RWPE1 (cell line): ENCODE results near the gene NEK2.
"Not testable (repeated sequence)": the region's sequence is repeated elsewhere in the genome, so short reads cannot be mapped to it uniquely, and the experiment has no call there.

Source experiments
- CTCF ChIA-PET: fragments of 350-600 bp; sonication (Branson Sonifier 250); formaldehyde crosslinking; extraction: SDS; loops from one replicate; lab custom pipeline; 2021; lab: Yijun Ruan, JAX
- POLR2A ChIA-PET: fragments of 400-600 bp; formaldehyde crosslinking; extraction: SDS; loops from one replicate; lab custom pipeline; 2020; ENCODE audit warnings: antibody characterized with exemption; ENCODE audit not compliant: low non-redundant PET; lab: Yijun Ruan, JAX
- DNase-seq: peaks from one replicate; pipeline ENCODE4 v3.0.0; 2012; ENCODE audit warnings: low spot score
- H3K27ac ChIP-seq: fragments of 450-650 bp; 2 replicates; pipeline ENCODE4 v1.5.1; 2017
- CTCF ChIP-seq: fragments of 450-650 bp; conservative IDR thresholded peaks from 2 replicates; pipeline ENCODE4 v1.5.1; 2017; ENCODE audit warnings: low read depth, mild to moderate bottlenecking

The NEK2 gene

GRCh38 chr1:211675230-211676105 is at the start of gene NEK2:
NEK2 (minus strand) TSS chr1:211675621; CDS start chr1:211675479, 142 bp downstream.
- ChIA-PET CTCF (interaction anchor here (0.5 to 1.1 kb wide), 5 partner anchors 17 to 359 kb away, joined by 3 to 4 read pairs (median 4); partner anchors contain the start of gene SLC30A1), POLR2A (interaction anchor here (0.6 kb wide), 2 partner anchors 257 to 664 kb away, joined by 3 to 4 read pairs; no protein-coding TSS in a partner anchor)
- peak within 1 kb of the TSS; percentile 79 for H3K27ac ChIP-seq
- DNase-seq = peak; percentile 94
- TF ChIP-seq CTCF = no peak

- ChIA-PET POLR2A (no interaction called here), CTCF (no interaction called here)
- DNase-seq = no peak
- no peak overlapping the region for H3K27ac ChIP-seq
- no peak for TF ChIP-seq CTCF
These were observed 49.3 kb upstream of the NEK2 start for GRCh38 chr1:211724687-211725196.

- CTCF ChIA-PET = interaction anchor here (1.4 kb wide), 1 partner anchor 25 kb away, joined by 4 read pairs; no protein-coding TSS in a partner anchor
- H3K27ac ChIP-seq = no peak overlapping the region
- DNase-seq = no peak
- no peak for TF ChIP-seq CTCF
- POLR2A ChIA-PET = no interaction called here
These were observed 47.9 kb upstream of the NEK2 start for GRCh38 chr1:211723273-211723672.

- DNase-seq = no peak
- ChIA-PET CTCF (interaction anchor here (1.4 kb wide), 1 partner anchor 24 kb away, joined by 4 read pairs; no protein-coding TSS in a partner anchor), POLR2A (no interaction called here)
- no peak for TF ChIP-seq CTCF
- H3K27ac ChIP-seq = no peak overlapping the region
These were observed 47.1 kb upstream of the NEK2 start for GRCh38 chr1:211722277-211723175.

GRCh38 chr1:211716555-211716954 is 41.1 kb upstream of the NEK2 start:
- H3K27ac ChIP-seq, POLR2A ChIA-PET, CTCF ChIA-PET, DNase-seq: not testable (repeated sequence)

GRCh38 chr1:211715971-211716370 is 40.5 kb upstream of the NEK2 start:
- no peak for TF ChIP-seq CTCF
- POLR2A ChIA-PET = no interaction called here
- CTCF ChIA-PET = no interaction called here

More at GRCh38 chr1:211715971-211716370, 40.5 kb upstream of the NEK2 start:
- DNase-seq = no peak
- no peak overlapping the region for H3K27ac ChIP-seq
